ENCODE measurements around the gene DOCK10. TPM values are rescaled to one million over a fixed set of nuclear protein-coding genes. Genes with fewer than 3 reads are reported as not detected.
"Not testable (repeated sequence)": the region's sequence is repeated elsewhere in the genome, so short reads cannot be mapped to it uniquely, and the experiment has no call there.

Gene DOCK10
- total RNA-seq, 1 donor from 2014 or later, result 10.2 TPM

DNA sequence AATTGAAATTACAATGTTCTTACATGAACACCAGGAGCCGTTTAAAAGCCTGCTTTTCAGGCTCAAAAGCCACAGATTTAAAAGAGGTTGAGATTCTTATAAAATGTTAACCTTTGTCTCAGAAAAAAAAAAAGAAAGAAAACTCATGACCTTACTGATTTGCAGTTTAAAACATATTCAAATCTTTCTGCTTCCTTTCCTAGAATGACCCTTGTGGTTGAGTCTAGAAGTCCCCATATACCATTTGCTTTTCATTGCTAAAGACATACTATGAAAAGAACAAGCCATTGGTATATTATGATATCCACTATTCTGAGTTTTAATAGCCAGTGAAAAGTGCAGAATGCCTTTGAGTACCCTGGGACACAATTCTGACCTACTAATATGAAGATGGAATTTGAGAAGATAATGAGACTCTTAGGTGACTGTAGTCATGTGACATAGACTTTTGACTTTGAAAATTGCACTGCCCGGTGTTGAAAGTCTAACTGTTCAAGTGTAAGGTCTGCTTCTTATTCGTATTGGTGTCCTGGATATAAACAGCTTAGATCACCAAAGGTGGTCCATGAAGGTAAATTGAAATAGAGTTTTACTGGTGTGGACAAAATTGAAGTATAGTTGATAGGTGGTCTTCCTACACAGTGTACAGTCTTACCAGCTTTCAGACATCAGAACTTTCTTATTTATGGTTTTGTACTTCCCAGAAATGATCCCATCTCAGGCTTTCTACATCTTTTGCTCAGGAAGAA, 117.0 kb downstream of the DOCK10 start:
- DNase-seq (ENCODE audit: low spot score in 2 of 2) (no peak), FAIRE-seq (no peak)

DNA sequence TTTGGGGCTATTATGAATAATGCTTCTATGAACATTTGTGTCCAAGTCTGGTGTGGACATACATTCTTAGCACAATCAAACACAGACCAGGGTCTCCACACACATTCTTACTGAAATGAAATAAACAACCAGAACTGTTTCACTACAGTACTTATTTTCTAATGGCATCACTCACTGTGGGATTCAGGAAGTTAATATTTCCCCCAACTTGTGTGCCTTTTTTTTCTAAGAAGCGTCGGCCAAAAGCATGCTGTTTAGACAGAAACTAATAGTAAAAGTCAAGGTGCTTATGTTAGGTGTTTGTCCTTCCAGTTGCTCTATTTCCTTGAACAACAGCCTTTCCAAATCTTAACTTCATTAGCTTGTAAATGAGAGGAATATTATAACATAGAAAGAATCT, 117.6 kb downstream of the DOCK10 start:
- no peak for FAIRE-seq
- no peak for DNase-seq (ENCODE audit: low spot score in 2 of 2)

DNA sequence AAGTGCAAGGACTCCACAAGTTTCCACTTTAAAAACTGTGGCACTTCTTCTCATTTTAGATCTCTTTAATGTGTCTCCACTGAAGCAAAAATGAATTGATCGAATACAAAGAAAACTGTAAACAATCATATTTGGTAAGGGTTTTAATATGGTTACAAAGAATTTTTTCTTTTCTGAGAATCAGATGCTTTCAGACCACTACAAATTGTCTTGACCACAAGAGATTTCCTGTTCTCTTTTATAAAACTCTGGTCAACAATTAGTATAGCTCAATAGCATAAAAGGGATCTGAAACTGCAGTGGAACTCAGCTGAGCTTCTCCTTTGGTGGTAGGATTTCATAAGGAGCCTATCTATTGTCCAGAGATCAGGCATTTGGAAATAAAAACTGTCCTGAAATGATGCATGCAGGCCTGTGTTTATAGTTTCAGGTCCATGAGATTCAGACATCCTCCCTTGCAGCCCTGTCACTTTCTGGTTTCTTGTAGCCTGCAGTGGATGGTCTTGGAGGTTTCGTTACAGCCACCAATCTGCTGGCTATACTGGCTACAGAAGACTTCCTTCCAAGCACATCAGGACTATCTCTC, 120.0 kb downstream of the DOCK10 start:
- DNase-seq (ENCODE audit: low spot score in 2 of 2) (no peak), FAIRE-seq (no peak)

DNA sequence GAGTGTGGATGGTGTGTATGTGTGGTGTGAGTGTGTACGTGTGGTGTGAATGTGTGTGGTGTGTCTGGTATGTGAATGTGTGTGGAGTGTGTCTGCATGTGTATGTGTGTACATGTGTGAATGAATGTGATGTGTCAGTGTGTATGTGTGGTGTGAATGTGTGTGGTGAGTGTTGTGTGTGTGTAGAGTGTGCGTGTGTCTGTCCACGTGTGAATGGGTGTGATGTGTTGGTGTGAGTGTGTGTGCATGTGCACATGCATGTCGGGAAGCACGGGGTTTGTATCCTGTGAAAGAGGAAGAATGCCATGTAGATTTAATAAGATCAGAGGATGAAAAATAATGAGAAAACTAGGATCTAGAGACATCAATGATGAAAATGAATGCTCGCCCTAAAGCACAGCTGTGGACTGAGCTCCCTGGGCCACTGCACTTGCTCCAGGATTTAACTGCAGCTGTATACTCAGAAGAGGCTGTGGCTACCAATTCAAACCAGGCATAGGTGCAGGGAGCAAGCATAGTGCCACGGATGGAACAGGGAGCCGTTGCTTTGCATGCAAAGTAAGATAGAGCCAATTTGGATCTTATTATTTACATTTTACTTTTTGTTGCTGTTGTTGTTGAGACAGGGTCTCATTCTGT, 122.7 kb downstream of the DOCK10 start:
- no peak for FAIRE-seq
- no peak for DNase-seq (ENCODE audit: low spot score in 2 of 2)

DNA sequence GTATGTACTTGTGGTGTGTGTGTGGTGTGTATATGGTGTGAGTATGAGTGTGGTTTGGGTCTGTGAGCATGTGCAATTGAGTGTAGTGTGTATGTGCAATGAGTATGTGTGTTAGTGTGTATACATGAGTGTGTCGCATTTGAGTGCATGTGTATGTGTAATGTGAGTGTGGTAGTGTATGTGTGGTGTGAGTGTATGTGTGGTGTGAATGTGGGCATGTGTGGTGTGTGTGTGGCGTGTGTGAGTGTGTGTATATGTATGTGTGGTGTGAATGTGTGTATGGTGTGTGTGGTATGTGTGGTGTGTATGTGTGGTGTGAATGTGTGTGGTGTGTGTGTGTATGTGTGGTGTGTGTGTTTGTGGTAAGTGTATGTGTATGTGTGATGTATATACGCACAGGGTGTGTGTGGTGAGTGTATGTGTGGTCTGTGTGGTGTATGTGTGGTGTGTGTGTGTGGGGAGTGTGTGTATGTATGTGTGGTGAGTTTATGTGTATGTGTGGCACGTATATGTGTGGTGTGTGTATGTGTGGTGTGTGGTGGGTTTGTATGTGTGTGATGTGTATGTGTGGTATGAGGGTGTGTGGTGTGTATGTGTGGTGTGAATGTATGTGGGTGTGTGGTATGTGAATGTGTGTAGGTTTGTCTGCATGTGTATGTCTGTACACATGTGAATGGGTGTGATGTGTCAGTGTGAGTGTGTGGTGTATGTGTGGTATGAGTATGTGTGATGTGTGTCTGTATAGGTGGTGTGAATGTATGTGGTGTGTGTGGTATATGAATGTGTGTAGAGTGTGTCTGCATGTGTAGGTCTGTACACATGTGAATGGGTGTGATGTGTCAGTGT, 123.4 kb downstream of the DOCK10 start:
- no peak for DNase-seq (ENCODE audit: low spot score in 2 of 2)

DNA sequence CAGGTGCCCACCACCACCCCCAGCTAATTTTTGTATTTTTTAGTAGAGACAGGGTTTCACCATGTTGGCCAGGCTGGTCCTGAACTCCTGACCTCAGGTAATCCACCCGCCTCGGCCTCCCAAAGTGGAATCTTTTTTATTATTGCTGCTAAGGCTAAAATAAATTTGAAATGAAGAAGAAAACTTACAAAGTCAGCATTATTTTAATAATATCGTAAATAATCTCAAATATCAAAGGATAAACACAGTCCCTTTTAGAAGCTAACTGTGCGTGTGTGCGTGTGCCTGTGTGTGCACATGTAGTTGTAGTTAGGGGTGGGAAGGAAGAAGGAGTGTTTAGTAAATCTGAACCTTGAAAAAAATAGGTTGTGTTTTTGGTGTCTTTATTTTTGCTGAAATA, 125.0 kb downstream of the DOCK10 start:
- DNase-seq (ENCODE audit: low spot score in 2 of 2); FAIRE-seq: not testable (repeated sequence)

More for the DNA sequence above, 123.4 kb downstream of the DOCK10 start:
- no peak for FAIRE-seq

DNA sequence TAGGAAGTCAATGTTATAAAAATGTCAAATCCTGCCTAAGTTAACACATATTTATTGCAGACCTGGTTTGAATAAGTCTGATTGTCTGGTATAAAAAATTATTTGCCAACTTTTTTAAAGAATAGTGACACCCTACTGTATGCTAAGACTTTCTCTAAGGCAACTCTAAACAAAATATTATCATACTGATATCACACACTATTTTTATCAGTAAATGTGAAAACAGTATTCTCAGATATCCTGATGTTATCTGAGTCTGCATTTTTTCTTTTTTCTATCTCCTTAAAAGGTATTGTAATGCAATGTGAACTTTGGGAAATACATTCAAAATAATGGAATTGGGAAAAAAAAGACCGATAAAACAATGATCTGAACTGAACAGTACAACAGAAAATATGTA, 127.1 kb downstream of the DOCK10 start:
- DNase-seq (ENCODE audit: low spot score in 2 of 2), result no peak
- FAIRE-seq, result no peak

DNA sequence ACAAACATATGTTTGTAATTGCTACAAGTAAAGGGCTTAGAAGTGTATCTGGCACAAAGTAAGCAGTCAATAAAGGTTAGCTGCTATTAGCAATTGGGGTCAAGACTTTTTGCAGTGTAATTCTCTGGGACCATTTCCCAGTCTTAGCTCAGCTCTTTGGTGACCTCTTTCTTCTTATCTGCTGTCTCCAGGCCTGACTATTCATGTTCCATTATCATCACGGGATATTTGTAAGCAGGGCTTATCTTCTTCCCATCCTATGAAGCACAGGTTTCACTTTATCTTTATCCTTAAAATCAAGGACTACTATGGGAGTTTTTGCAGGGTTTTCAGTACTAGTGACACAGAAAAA, 131.7 kb downstream of the DOCK10 start:
- no peak for FAIRE-seq
- no peak for DNase-seq (ENCODE audit: low spot score in 2 of 2)

DNA sequence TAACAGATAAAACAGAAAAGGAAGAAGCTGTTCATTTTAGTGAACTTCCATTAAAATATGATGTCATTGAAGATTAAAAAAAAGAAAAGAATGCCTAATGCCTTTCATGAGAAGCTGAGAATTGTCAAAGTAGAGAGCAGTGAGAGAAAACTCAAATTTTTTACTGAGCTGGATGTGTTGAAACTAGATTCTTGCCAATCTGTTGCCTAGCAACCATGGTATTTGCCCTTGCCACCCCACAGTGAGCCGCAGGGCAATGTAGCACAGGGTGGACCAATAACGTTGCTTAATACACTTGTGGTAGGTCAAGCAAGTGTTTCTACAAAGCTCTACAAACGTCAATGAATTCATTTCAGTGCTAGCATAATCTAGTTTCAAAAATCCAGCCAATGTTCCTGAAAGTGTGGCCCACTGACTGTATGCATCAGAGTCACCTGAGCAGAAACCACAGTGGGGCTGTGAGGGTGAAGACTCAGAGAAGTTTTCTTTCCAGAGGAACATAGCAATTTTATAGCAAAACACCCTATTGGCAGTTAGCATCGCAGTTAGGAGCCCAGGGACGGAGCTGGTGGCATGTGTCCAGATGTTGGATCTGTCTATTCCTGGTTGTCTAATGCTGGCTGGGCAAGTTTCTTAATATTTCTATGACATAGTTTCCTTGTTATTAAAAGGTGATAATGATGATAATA, 132.2 kb downstream of the DOCK10 start:
- FAIRE-seq (no peak), DNase-seq (ENCODE audit: low spot score in 2 of 2) (no peak)

DNA sequence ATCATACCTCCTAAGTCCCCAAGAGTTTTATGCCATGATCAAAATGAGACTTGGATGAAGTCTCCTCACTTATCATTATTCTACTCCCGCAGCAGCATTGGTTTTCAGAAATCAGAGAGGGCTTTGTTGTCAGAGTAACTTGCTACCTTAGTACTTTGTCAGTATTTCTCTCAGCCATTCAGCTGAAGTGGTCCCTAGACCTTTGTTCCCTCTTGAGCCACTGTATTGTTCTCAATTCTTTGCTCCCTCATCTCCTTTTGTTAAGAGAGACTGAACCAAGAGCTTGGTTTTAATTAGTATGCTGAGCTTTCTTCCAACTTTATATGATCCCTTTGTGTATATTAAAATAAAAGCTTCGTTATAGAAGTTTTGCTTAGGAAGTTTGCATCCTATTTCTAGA, 133.4 kb downstream of the DOCK10 start:
- FAIRE-seq (no peak), DNase-seq (ENCODE audit: low spot score in 2 of 2) (no peak)

DNA sequence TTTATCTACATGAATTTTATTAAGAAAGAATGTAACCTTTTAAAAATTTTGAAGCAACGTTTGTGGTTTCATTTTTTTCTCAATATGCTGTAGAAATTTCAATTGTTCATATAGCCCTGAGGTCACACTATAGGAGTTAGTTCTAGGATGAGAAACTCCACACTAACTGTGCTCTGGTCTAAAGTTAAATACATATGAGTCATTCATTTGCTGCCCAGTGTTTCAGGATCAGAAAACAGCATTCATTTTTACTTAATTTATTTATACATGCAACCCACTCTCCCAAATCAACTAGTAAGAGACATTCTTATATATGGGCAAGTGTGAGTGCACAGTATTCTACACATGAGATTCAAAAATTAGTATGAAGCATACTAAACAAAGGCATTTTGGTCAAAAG, 137.9 kb downstream of the DOCK10 start:
- FAIRE-seq (no peak), DNase-seq (ENCODE audit: low spot score in 2 of 2) (no peak)

DNA sequence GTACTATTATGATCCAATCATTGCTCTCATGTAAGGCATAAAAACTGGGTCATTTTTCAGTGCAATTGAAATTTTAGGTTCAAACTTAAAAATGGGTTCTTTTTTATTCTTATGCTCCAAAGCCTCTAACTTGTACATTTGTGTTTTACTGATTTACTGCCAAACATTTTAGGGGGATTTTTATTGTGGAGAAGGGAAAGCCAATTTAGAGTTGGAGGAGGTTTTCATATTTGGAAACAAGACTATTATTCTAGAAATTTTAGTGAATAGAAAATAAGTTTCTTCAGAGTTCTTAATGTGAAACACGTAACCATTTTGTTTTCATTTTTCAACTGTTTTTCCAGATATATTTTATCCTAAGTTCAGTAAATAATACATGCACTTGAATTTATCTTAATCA, 138.6 kb downstream of the DOCK10 start:
- DNase-seq (ENCODE audit: low spot score in 2 of 2) (no peak), FAIRE-seq (no peak)

DNA sequence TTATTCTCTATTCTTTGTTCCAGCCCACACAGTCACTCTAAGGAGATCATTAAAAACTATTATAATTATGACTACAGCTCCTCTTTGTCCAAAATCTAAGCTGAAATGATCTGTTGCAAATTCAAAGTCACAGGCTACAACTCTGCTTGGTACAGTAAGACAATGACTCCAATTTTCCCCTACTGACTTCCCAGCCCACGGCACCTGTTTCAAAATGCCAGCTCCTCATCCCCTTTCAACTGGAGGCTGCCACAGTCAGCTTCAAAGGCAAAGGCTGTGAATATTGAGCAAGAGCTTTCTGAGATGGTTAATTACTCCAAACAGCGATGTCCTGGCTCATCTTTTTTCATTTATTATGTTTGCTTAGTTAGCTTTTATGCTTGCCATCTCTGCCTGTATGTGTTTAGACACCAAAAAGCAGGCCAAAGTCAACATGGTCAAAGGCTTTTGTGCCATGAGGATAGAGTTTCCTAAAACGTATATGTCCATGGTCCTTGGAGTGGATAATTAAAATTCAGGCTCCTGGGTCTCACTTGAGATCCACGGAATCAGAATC, 141.1 kb downstream of the DOCK10 start:
- no peak for FAIRE-seq

DNA sequence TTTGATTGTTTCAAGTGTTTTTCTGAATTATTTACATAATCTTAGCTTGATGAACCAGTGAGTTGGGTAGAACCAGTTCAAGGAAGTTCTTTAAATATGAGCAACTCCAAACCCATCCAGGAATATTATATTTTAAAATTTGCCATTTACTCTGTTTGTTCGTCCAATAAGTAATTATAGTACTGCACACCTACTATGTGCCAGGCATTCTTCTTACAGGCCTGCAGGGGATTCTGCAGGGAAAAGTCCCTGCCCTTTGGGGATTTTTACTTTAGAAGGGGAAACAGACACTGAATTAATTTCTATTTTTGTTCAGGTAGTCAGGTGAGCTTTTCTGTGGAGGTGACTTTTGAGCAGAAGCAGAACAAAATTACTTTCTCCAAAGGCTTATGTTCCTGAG, 146.9 kb downstream of the DOCK10 start:
- FAIRE-seq (no peak), DNase-seq (ENCODE audit: low spot score in 2 of 2) (no peak)

More for the DNA sequence above, 141.1 kb downstream of the DOCK10 start:
- DNase-seq (ENCODE audit: low spot score in 2 of 2), result no peak

DNA sequence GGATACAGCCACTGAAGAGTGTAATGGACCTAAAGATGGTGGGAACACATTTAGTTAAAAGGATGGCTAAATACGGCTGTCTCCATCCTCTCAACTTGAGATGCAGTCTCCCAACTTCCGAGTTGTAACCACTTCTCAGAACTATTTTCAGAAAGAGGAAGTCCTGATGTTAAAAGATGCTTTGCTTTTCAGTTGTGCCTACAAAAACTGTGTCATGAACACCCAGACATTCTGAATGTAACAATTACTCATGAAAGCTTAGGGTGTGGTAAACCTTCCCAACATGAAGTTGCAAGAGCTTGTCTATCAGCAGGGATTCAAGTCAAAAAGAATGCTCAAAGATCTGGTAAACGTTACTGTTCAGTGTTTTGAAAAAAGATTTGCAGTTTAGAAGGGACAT, 147.9 kb downstream of the DOCK10 start:
- no peak for FAIRE-seq
- DNase-seq (ENCODE audit: low spot score in 2 of 2), result no peak

DNA sequence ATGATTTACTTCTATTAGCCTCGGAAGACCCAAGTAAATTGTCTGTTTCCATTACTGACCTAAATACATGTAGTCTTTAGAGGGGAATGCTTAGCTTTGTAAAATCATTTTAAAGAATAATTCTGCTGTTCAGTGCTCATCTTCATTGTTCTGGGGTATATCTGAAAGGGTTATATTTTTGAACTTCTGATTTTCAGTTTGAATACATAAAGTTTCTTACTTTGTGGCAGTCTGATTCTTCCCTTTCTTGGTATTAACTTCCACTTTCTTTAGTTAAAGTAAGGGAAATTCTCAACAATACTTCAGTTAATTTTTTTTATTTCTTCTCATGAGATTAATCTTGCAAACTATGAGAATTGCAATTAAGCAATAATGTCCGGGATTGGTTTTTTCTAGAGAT, 148.4 kb downstream of the DOCK10 start:
- FAIRE-seq, result no peak

DNA sequence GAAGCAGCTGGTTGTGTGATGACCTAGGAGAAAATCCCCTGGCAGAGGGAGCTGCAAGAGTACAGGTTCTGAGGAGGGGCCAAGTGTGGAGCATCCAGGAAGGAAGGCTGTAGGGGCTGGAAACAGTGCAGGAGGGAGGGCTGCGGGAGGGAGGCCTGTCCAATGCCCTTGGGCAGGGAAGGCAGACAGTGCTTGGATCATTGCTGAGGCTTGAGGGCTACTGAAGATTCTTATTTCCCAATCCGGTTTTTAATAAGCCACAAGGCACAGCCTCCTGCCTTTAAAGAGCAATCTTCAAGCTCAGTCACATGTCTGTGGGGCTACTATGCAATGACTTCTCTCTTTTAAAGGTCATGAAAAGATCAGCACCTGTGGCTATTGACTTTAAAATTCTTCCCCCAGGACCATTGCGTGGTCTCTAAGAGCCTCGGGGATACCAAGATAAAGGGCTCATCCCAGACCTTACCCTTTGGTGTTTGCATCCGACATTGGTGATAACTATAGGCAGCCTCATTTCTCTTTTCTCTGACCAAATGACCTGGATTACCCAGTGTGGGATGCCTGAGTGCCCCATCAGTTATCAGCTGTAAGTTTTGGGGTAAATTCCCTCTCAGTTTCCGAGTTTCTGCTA, 149.6 kb downstream of the DOCK10 start:
- no peak for DNase-seq (ENCODE audit: low spot score in 2 of 2)
- no peak for FAIRE-seq

More for the DNA sequence above, 148.4 kb downstream of the DOCK10 start:
- DNase-seq (ENCODE audit: low spot score in 2 of 2), result no peak

DNA sequence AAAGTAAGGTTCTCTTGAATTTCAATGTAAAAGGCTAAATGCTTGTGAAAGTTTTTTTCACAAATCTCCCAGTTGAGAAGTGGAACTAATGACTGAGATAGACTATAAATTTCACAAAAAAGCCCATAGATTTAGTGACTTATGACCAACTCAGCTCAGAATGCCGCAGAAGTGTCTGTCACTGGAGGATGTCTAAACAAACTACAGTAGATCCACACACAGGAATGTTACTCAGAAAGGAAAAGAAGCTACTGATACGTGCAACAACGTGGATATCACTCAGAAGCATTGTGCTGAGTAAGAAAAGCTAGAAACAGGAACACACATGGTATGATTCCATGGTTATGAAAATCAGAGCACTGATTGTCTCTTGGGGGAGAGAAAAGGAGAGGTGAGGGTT, 151.9 kb downstream of the DOCK10 start:
- FAIRE-seq, result no peak
- DNase-seq (ENCODE audit: low spot score in 2 of 2), result no peak

DNA sequence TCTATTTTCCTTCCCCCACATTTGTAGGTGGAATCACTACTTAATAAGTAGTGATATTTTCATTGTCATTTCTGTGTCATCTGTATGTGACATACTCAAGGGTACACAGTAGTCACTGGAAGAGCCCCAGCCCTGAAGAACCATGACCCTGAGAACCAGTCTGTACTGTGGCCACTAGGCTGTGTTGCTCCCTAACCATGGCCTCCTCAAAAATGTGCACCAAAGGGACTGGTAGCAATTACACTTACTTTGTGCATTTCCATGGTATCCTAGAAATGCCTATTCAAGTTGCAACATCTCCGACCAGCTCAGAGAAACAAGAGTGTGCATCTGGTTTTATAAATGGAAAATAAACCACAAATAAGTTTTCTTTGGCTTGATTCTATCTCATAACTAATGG, 155.1 kb downstream of the DOCK10 start:
- FAIRE-seq, result no peak
- no peak for DNase-seq (ENCODE audit: low spot score in 2 of 2)
